ENCODE data around the gene FAM240B.

Gene FAM240B

GRCh38 chr9:38683336-38683735, 36.6 kb downstream of the FAM240B start:
- DNase-seq (ENCODE audit: low read depth), result no peak
- H3K4me3 ChIP-seq (ENCODE audit: low read depth, low read length), result no peak overlapping the region
- TF ChIP-seq CTCF (IDR thresholded peaks at IDR 0.05; ENCODE audit: control insufficient read depth, extremely low read depth, insufficient read depth), result no peak

- no peak for DNase-seq (ENCODE audit: low read depth)
- TF ChIP-seq CTCF (IDR thresholded peaks at IDR 0.05; ENCODE audit: control insufficient read depth, extremely low read depth, insufficient read depth), result no peak
- no peak overlapping the region for H3K4me3 ChIP-seq (ENCODE audit: low read depth, low read length)
These were observed 37.2 kb downstream of the FAM240B start for GRCh38 chr9:38682713-38683112.

- DNase-seq (ENCODE audit: low read depth), result no peak
- no peak overlapping the region for H3K4me3 ChIP-seq (ENCODE audit: low read depth, low read length)
- no peak for TF ChIP-seq CTCF (IDR thresholded peaks at IDR 0.05; ENCODE audit: control insufficient read depth, extremely low read depth, insufficient read depth)
These were observed 38.1 kb downstream of the FAM240B start for GRCh38 chr9:38681747-38682227.

GRCh38 chr9:38680837-38681445, 39.0 kb downstream of the FAM240B start:
- no peak overlapping the region for H3K4me3 ChIP-seq (ENCODE audit: low read depth, low read length)
- no peak for TF ChIP-seq CTCF (IDR thresholded peaks at IDR 0.05; ENCODE audit: control insufficient read depth, extremely low read depth, insufficient read depth)
- no peak for DNase-seq (ENCODE audit: low read depth)

GRCh38 chr9:38677660-38678303, 42.2 kb downstream of the FAM240B start:
- TF ChIP-seq CTCF (IDR thresholded peaks at IDR 0.05; ENCODE audit: control insufficient read depth, extremely low read depth, insufficient read depth), result no peak
- no peak for DNase-seq (ENCODE audit: low read depth)
- H3K4me3 ChIP-seq (ENCODE audit: low read depth, low read length), result no peak overlapping the region

- H3K4me3 ChIP-seq (ENCODE audit: low read depth, low read length), result no peak overlapping the region
- DNase-seq (ENCODE audit: low read depth), result no peak
- no peak for TF ChIP-seq CTCF (IDR thresholded peaks at IDR 0.05; ENCODE audit: control insufficient read depth, extremely low read depth, insufficient read depth)
These were observed 44.1 kb downstream of the FAM240B start for GRCh38 chr9:38675831-38676230.

GRCh38 chr9:38675211-38675610, 44.7 kb downstream of the FAM240B start:
- no peak overlapping the region for H3K4me3 ChIP-seq (ENCODE audit: low read depth, low read length)
- TF ChIP-seq CTCF (IDR thresholded peaks at IDR 0.05; ENCODE audit: control insufficient read depth, extremely low read depth, insufficient read depth), result no peak
- DNase-seq (ENCODE audit: low read depth), result no peak

Measured in LNCaP clone FGC (cell line).